Glomerular endothelial cell (primary cell): ENCODE data around the gene COPB1. TPM values are rescaled to one million over a fixed set of nuclear protein-coding genes. Genes with fewer than 3 reads are reported as not detected.

Source experiments
- DNase-seq: peaks from one replicate; pipeline ENCODE4 v3.0.0-alpha.2; 2011; ENCODE audit warnings: low read depth, low spot score; ENCODE audit errors: extremely low read depth
- total RNA-seq: library from RNA; depleted of rRNA; stranded (reverse); fragments of >200 nt; gene quantifications from 2 replicates; pipeline ENCODE4 v1.2.3, GENCODE V29; 2015

The COPB1 gene
- total RNA-seq, 1 donor from 2014 or later = 162 TPM

DNA sequence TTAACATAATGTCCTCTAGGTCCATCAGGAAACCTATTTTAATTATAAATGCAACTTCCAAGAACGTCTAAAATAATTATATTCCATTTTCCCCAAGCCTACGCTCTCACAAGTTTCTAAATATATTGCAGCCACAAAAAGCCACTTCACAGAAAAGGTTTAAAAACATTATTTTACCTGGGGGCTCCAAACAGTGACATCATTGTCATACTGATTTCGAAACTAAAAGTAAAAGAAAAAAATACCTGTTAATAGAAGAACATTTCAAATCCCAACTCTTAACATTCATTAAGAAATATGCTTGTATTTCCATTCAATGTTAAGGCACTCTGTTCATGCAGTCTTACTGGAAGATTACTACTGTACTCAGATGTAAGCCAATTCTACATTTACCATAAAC, 19.2 kb upstream of the COPB1 start:
- no peak for DNase-seq

DNA sequence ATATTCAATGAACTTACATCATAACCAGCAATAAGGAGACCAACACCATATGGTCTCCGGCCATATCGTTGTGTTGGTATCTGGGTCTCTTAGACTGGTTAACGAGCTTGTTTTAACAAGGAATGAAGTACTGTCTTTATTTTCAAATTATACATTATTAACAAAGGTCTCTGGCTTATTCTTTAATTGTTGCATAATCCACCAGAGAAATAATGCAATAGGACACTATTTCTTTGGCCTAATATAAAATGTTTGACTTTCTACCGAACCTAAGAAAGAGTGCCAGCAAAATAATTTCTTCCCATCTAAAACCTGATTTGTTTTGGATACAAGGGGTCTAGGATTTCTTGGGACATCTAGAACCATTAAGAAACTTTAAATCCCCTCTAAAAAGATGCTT, 14.2 kb upstream of the COPB1 start:
- DNase-seq = no peak

DNA sequence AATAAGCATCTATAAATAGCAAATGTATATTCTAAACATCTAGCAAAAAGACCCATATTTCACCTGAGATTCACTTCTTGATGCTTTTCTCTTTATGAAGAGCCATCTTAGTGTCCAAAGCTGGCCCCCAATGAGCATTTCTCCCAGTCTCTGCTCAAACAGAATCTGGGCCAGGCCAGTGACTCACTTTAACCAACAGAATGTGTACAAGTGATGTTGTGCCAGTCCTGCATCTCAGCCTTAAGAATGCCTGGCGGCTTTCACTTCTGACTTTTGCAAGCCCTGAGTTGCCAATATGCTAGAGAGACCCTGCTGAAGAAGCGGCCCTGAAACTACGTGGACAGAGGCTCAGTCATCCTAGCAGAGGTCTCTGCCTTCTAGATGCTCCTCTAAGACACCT, 6.9 kb upstream of the COPB1 start:
- DNase-seq = no peak

DNA sequence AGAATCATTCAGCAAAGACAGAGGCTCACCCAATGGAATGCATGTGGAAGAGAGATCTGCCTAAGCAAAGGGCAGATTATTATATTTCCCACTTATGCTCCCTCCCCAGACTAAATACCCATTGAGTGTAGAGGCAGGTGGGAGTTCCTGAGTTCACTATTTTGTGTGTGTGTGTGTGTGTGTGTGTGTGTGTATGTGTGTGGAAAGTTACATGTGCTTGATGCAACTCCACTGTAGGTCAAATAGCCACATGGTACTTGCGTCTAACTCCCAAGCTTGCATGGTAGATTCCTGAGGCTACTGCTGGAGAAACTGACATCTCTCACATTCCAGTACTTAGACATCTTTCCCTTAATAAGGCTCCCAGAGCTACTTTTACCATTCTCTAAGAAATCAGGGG, 3.4 kb upstream of the COPB1 start:
- DNase-seq = no peak

DNA sequence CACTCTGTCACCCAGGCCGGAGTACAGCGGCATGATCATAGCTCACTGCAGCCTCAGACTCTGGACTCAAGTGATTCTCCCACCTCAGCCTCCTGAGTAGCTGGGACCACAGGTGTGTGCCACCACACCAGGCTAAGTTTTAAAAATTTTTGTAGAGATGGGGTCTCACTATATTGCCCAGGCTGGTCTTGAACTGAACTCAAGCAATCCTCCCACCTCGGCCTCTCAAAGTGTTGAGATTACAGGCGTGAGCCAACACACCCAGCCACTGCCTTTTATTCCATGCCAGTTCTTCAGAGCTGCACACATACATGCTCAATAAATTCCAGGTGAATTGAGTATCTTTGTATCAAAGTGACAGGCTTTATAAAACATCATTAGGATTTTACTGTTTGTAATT, 2.4 kb upstream of the COPB1 start:
- no peak for DNase-seq

DNA sequence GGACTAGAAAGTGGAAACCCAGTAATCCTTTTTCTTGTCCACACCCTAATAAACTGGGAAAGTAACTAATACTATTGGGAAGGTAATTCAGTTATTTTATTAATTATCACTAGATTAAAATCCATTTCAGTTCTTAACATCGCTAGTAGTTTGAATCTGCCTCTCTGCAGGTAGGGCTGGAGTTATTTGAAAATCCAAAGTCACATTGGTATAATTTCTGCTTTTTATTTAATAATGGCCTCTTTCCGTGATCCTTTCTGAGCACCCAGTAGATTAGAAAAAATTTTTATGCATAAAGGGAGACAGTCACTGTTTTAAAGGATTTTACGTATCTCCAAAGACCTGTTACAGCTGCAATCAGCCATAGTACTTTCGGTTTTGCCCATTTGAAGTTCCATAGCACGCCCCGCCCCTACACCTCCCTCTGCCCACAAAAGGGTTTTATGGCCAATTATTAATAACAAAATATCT, 605 bp upstream of the COPB1 start:
- DNase-seq = peak; percentile 27

DNA sequence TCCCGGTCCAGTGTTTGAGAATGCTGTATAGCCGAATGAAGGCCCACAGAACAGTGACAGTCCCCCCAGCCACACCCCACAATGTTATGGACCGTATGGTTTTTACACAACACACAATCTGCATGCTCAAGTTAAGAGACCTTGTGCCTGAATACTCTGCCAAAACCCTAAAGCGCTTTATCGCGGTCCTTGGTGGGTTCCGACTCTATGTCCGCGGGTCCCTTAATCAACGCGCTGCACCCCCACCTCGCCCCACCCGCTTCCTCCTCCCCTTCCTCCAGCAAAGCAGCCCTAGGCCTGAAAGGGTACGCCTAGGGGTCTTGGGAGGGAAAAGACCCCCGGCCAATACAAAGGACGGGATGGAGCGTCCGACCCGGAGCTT, 442 bp downstream of the COPB1 start:
- no peak for DNase-seq

DNA sequence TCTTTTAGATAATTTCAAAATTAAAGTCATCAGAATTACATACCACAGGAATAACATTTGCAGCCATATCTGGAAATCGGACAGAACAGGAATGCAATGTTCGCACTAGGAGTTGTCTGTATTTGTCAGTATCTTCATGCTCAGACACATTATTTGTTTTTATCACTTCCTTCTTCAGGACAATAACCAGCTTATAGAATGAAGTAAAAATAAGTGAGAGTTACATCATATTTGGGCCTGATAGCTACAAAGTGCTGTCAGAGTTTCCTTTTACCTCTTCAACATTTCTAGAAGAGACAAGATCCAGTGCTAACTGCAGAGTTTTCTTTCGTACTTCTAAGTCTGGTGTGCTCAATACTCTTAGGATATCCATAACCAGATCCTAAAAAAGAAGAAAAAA, 18.9 kb downstream of the COPB1 start:
- DNase-seq = no peak

DNA sequence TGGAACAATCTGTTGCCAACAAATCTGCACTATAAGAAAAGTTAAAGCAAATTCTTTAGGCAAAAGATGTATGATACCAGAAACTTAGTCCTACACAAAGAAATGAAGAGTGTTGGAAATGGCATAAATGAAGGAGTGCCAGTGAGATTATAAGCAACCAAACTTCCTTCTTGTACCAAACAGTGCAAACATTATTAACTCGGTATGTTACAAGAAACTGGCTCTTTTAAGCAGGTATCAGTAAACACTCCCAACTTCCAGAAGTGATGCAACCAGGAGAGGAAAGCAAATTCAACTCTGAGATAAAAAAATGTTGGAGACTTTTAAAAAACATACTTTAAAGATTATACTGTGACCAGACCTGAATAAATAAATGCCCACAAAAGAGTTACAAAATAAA, 28.5 kb downstream of the COPB1 start:
- DNase-seq = no peak

DNA sequence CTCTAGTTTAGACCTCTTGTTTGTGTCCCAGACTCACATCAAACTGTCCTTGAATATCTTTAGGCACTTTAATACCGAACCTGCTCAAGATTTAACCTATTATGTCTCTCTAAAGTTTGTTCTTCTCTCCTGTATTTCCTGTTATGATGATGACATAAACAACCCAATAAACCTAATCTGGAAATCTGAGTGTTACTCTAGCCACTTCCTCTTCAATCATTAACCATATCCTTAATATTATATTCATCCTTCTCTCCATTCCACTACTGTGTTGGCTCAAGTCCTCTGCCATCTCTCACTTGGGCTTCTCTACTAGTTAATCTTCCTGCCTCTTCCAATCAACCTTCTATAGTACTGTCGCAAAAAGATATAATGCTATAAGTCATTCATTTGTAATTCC, 36.0 kb downstream of the COPB1 start:
- no peak for DNase-seq

DNA sequence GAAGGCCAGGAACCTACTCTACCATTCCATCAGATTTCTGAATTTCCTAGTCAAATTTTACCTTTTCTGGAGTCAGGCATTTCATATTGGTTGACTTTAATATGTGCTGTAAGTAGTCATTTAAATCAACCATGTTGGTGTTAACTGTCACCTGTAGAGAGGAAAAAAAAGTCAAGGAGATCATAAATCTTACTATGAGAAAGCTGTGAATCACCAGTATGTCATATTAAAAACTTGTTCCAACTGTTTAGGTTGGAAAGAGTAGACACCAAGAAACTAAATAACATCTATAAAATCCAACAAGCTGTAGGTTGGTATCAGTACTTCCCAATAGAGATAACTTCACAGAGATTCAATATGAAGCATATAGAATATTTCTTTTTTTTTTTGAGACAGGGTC, 39.5 kb downstream of the COPB1 start:
- no peak for DNase-seq

DNA sequence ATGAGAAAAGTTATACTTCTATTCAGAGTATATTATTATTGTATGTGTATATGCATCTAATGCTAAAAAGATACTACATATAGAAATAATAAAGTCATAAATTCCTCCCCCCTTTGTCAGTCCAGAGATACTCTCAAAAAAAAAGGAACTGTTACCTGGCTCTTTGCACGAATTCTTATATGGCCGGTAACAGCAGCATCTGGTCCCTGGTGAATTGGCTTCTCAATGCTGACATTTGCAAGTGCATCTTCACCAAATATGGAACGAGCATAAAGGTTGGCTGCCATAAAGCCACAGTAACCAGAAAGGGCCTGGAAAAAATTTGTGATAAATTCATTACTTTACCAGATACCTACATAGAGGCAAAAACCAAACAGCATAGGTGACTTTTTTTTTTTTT, 41.2 kb downstream of the COPB1 start:
- no peak for DNase-seq

DNA sequence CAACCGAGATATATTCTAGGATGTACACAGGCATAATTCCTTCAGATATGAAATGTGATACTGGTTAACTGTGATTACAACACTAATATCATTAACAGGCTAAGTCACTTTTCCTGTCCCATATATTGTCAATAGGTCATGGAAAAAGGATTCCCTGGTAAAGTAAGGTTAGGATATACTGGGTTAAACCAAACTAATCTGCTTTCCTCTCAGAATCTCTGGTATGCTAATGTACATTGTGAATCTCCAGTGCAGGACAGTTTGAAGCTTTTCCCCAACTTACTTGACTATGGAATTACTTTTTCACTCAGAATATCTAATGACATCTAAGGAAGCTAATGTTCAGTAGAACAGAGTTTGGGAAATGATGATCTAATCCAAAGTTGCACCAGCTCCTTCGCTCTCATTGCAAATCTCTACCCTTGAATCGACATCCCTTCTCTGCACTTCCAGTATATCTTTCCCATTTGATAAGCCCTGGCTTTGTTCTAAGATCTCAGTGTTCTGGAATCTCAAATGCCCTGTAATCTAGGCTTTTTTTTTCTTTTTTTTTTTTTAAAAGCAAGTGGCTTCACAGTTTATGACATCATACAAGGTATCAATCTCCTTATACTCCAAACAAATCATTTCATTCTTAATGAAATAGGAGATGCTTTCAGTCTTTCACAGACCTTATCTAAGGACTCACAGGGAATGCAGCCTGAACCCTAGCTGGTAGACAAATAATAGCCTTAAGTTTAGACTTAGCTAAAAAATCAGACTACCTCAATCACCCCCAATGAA, 43.8 kb downstream of the COPB1 start:
- DNase-seq = no peak

DNA sequence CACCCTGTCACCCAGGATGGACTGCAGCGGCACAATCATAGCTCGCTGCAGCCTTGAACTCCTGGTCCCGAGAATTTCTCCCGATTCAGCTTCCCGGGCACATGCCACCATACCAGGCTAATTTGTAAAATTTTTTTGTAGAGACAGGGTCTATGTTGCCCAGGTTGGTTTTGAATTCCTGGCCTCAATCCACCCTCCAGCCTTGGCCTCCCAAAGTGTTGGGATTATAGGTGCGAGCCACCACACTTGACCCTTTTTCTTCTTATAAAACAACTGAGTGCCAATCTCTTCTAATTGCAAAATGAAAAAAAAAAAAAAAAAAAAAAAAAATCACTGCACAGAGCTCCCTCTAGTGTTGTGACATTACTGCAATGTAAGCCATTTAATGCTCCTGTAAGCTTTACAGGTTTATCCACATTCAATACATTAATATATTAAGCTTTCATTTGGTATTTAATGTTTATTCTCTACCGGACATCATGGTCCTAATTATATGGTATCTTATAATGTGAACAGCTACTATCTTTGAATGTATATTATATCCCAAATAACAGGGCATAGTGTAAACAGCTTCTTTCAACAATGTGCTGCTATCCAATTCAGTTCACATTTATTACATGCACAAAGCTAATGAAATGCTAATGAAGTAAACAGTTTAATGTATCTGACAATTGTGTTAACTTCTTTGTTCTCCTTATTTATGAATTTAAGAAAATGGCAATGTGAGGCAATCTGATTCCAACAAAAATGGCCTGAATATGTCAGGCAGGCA, 44.6 kb downstream of the COPB1 start:
- no peak for DNase-seq

DNA sequence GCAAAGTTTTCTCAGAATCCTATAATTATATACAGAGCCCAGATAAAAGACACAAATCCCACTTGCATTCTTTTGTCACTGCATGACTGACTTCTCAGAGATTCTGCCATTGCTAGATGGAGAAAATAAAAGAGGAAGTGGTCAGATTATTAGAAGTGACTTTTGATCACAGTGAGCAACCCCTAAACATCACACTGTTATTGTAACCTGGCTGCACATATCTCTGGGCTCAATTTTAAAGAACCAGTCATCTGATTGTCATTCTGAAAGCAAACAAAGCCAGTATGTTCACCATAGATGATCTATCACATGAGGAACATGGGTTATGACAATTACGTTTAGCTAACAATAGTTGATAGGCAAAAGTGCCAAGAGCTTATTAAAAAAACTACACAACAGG, 47.8 kb downstream of the COPB1 start:
- no peak for DNase-seq

DNA sequence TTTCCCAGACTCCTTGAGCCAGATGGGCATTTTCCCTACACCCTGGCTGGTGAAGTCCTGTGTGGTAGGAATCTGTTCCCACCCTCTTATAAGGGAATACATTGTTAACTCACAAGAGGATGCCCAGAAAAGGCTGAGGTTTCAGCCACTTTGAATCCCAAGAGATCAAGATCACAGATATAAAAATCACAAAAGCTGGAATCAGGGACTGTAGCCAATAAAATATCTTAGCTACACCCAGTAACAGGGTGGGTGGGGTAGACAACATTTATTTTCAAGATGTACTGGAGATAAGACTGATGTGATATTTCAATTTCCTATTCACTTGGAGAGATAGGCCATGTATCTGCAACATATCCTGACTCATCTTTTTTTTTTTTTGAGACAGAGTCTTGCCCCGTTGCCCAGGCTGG, 50.3 kb downstream of the COPB1 start:
- DNase-seq = no peak

DNA sequence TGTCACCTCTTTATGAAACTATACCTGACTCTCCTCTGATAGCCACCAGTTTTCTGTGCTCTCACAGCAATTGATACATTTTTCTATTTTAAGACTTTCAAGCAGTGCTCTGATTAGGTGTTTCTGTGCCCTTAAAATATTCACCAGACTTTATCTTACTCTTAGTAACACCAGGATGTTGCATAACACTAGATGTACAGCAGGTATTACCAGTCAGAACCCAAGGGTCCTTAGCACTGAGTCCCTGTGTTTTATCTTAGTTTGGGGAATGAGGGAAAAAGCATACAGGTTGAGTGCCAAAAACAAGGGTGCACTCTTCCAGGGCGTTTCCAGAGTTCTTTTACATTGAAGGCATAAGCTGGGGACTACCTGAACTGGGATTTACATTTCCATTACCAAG, 51.4 kb downstream of the COPB1 start:
- DNase-seq = no peak

DNA sequence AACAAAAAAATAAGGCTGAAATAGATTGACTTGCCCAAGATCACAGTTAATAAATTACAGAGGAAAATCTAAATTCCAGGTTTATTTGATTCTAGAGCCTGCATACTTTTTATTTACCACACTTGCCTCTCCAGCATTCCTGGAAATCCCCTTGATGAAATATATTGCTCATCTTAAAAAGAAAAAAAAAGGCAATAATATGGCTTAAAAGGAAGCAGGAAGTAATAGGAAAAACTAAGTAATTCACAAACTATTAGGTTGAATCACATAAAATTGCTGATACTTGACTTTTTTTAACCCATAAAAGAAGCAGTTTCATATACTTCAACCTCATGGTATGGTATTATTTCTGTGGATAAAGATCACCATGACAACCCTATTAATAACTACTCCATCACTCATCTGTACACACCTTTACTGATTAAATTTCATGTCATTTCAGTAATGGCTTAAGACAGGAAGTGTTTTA, 52.9 kb downstream of the COPB1 start:
- no peak for DNase-seq

DNA sequence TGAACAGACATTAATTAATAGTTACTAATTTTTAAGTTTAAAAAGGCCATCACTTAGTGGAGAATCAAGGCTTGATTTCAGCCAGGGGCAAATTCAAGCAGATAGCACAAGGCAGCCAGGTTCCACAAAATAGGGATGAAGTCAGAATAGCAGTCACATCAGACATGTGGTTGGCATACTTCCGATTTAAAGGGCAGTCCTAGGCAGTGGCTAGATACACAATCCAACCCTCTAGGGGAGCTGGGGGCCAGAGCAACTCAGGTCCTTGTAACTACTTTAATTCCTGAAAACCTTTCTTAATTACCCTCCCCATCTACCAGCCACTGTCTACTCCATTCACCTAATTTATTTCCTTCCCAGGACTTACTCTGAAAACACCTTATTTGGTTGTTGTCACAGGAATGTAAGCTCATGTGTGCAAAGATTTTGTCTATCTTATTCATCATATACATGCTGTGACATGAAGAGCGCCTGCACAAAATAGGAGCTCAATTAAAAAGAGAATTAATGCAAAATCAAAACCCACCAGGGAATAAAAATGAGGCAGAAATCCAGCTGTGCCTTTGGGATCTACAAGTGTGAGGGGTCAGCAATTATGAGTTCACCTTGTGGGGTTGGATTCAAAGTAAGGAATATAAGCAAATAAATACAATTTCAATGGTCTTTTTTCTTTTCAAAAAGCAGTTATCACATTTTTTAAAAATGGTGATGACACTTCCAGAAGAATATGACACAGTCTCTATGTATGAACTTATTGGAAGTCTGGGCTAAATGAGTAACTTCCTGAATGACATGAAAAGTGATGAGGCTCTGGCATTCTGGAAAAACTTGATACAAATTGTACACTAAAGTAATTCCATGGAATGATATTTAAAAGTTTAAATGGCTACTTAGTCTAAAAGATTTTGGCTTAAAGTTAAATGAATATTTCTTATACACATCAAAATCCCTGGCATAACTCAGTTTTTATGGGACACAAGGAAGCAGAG, 53.8 kb downstream of the COPB1 start:
- DNase-seq = no peak

DNA sequence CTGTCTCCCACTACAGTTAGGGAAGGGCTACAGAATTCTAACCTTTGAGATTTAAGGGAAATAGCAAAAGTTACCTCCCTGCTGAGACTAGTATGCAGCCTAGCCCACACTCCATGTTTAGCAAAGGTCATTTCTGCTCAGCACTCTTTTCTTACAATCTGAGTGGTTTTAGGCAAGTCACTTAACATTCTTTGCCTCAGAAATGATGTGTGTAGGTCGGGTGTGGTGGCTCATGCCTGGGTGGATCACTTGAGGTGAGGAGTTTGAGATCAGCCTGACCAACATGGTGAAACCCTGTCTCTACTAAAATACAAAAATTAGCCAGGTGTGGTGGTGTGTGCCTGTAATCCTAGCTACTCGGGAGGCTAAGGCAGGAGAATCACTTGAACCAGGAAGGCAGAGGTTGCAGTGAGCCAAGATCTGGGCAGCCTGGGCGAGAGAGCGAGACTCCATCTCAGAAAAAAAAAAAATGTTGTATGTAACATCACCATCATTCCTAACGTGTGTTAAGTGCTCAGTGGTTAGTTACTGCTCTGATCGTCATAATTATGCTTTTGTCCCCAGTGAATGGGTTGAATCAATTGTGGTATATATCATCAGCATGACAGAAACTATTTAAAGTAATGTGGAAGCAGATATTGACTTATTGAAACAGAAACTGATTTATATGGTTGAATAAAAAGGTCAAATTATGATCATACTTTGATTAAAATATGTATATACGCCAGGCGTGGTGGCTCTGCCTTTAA, 55.0 kb downstream of the COPB1 start:
- no peak for DNase-seq
